GM12801 (cell line): ENCODE data around the gene ABR.

Source experiments
- TF ChIP-seq, protein P1 (sequence below): IDR thresholded peaks from one replicate; pipeline ENCODE4 v1.5.1; 2011; ENCODE audit warnings: control low read depth; ENCODE audit not compliant: insufficient read length; ENCODE audit errors: extremely low read depth

Gene ABR

DNA sequence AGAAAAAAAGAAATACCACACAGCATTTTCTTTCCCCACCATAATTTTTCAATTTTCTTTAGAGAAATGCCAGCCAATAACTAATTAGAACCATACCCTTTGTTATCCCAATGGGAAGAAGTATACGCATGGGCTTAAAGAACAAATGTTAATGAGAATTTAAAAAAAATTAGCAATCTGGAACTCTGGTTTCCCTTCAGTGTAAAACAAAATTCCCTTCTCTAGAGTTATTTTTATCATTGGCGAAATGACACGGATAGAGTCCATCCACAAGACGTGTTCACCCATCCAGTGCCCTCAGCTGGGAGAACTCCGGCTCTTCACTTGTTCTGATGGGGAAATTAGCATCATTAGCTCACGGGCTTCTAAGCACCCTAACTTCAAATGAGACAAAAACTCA lies 203.5 kb downstream of the ABR start:
- TF ChIP-seq, protein P1, sequence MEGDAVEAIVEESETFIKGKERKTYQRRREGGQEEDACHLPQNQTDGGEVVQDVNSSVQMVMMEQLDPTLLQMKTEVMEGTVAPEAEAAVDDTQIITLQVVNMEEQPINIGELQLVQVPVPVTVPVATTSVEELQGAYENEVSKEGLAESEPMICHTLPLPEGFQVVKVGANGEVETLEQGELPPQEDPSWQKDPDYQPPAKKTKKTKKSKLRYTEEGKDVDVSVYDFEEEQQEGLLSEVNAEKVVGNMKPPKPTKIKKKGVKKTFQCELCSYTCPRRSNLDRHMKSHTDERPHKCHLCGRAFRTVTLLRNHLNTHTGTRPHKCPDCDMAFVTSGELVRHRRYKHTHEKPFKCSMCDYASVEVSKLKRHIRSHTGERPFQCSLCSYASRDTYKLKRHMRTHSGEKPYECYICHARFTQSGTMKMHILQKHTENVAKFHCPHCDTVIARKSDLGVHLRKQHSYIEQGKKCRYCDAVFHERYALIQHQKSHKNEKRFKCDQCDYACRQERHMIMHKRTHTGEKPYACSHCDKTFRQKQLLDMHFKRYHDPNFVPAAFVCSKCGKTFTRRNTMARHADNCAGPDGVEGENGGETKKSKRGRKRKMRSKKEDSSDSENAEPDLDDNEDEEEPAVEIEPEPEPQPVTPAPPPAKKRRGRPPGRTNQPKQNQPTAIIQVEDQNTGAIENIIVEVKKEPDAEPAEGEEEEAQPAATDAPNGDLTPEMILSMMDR = no peak

DNA sequence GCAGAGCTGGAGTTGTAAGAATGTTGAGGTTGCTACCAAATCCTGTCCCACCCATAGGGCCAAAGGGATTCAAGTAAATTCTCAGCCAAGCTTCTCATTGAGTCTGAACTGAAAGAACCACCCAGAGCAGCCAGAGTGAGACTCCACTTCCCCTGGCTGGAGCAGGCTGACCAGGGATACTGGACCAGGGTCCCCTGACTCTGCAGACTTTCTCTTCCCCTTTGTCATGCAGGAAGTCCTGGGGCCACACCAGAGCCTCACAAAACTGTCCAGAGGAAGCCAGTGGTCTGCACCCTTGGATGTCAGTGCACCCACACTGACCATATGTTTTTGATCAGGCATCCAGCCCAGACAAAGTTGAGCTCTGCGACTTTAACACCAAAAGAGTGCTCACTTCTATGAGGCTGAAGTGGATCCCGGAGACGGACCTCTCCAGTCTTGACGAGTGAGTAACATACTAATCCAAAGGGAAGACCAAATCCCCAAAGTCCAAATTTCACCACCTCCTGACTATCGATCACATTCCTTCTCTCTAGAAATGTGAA lies 204.3 kb downstream of the ABR start:
- TF ChIP-seq, protein P1 = no peak

DNA sequence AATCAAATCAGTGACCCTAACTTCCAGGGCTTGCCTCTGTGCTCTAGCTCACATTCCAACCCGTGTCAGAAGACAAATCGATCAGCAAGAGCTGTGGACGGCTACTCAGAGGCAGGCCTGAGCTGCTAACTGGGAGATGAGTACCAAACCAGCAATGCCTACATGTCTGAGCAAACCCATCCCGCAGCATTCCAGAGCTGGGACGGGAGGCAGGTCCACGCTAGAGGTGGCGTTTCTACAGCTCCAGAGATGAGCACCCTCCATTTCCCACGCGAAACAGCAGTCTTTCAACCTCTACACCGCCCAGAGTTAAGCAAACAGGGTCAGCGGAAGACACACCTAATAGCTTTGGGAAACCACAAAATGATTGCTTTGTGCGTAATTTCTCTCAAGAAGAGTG lies 206.7 kb downstream of the ABR start:
- TF ChIP-seq, protein P1 = no peak

- TF ChIP-seq, protein P1 = no peak
Measured at GRCh38 chr17:970364-970763, 209.4 kb downstream of the ABR start.

DNA sequence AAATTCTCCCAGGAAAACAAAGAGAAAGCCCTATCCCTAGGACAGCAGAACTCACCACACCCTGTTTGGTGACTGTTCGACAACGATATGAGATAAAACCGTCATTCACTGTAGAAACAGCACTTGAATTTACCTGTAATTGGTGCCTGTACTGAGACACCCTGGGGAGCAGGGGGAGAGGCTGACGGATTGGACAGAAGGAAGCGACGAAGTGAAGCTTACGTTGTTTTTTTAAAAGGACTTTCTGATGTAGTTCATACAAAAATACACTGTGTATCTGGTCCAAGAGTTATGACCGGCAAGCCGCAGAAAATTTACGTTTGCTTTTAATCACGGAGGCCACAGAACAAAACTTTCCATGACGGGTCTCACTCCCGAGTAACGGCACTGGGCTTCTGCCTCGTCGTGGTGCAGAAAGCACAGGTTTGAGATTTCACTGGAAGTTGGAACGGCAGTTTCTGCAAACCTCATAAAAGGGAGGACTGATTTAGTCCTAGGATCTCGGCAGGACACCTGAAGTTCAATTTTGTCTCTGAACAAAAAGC lies 209.9 kb downstream of the ABR start:
- TF ChIP-seq, protein P1 = no peak

GRCh38 chr17:968812-969730 lies 210.7 kb downstream of the ABR start:
- TF ChIP-seq, protein P1 = no peak

GRCh38 chr17:967122-967521 lies 212.7 kb downstream of the ABR start:
- TF ChIP-seq, protein P1 = no peak
